Stomach (tissue), 4 donors: ENCODE results near the gene PON1.

Source experiments
- CTCF ChIP-seq, 7 experiments: fragments of 450-650 bp in 4 of 7; fragments of 200-600 bp in 3 of 7; sonication (generic) in 3 of 7; IDR thresholded peaks; one replicate each; pipeline ENCODE4 v1.5.1; 2016 to 2019; ENCODE audit warnings: antibody characterized with exemption in 7 of 7, control low read depth in 2 of 7, mild to moderate bottlenecking in 1 of 7
- POLR2A ChIP-seq, 4 donors: fragments of 450-650 bp; IDR thresholded peaks; one replicate each; pipeline ENCODE4 v1.6.1; 2016; ENCODE audit warnings: antibody characterized with exemption in 4 of 4, control low read depth in 2 of 4, mild to moderate bottlenecking in 1 of 4, moderate library complexity in 1 of 4

GRCh38 chr7:95267754-95268153, 56.6 kb downstream of the PON1 start:
- TF ChIP-seq POLR2A (IDR thresholded peaks at IDR 0.05): no peak
- no peak for TF ChIP-seq CTCF (IDR thresholded peaks at IDR 0.05)
